Tongue (tissue), 2 donors: ENCODE measurements around the gene TRIM14. TPM values are rescaled to one million over a fixed set of nuclear protein-coding genes. Genes with fewer than 3 reads are reported as not detected.
"Not testable (repeated sequence)": the region's sequence is repeated elsewhere in the genome, so short reads cannot be mapped to it uniquely, and the experiment has no call there.

Source experiments
- DNase-seq: peaks from one replicate; pipeline ENCODE4 v3.0.0-alpha.2; 2015
- total RNA-seq: library from RNA; depleted of rRNA; stranded (reverse); fragments of >200 nt; gene quantifications from one replicate; pipeline ENCODE4 v1.2.3, GENCODE V29; 2014

Gene TRIM14
- total RNA-seq, 1 donor from 2014 or later, result 4.3 TPM

GRCh38 chr9:98142182-98142907 is 23.3 kb upstream of the TRIM14 start:
- no peak for DNase-seq

- DNase-seq, result no peak
Observed at GRCh38 chr9:98140503-98140902, 21.5 kb upstream of the TRIM14 start.

- DNase-seq, result no peak
Observed at GRCh38 chr9:98136489-98136888, 17.5 kb upstream of the TRIM14 start.

GRCh38 chr9:98135938-98136337 is 16.9 kb upstream of the TRIM14 start:
- no peak for DNase-seq

GRCh38 chr9:98135558-98135934 is 16.5 kb upstream of the TRIM14 start:
- no peak for DNase-seq

- DNase-seq, result no peak
Observed at GRCh38 chr9:98134702-98135557, 15.9 kb upstream of the TRIM14 start.

- DNase-seq, result peak; percentile 78
Observed at GRCh38 chr9:98132806-98133631, 14.0 kb upstream of the TRIM14 start.

GRCh38 chr9:98132158-98132557 is 13.1 kb upstream of the TRIM14 start:
- DNase-seq, result no peak

- no peak for DNase-seq
Observed at GRCh38 chr9:98130576-98131228, 11.7 kb upstream of the TRIM14 start.

- not testable (repeated sequence) for DNase-seq
Observed at GRCh38 chr9:98130060-98130459, 11.0 kb upstream of the TRIM14 start.

GRCh38 chr9:98129451-98129881 is 10.4 kb upstream of the TRIM14 start:
- no peak for DNase-seq

GRCh38 chr9:98128316-98128715 is 9.3 kb upstream of the TRIM14 start:
- DNase-seq, result no peak

- no peak for DNase-seq
Observed at GRCh38 chr9:98127226-98127625, 8.2 kb upstream of the TRIM14 start.

GRCh38 chr9:98124637-98125426 is 5.8 kb upstream of the TRIM14 start:
- no peak for DNase-seq

- not testable (repeated sequence) for DNase-seq
Observed at GRCh38 chr9:98124091-98124490, 5.1 kb upstream of the TRIM14 start.

- DNase-seq, result peak; percentile 34
Observed at GRCh38 chr9:98121058-98121457, 2.0 kb upstream of the TRIM14 start.

- no peak for DNase-seq
Observed at GRCh38 chr9:98120476-98120875, 1.5 kb upstream of the TRIM14 start.

- peak; percentile 42 for DNase-seq
Observed at GRCh38 chr9:98117984-98118639, 910 bp downstream of the TRIM14 start.

GRCh38 chr9:98117097-98117496 is 1.9 kb downstream of the TRIM14 start:
- DNase-seq, result not testable (repeated sequence)

- DNase-seq, result no peak
Observed at GRCh38 chr9:98109052-98109451, 10.0 kb downstream of the TRIM14 start.
